Measurements from ENCODE around the gene SETD4.

SETD4 gene

DNA sequence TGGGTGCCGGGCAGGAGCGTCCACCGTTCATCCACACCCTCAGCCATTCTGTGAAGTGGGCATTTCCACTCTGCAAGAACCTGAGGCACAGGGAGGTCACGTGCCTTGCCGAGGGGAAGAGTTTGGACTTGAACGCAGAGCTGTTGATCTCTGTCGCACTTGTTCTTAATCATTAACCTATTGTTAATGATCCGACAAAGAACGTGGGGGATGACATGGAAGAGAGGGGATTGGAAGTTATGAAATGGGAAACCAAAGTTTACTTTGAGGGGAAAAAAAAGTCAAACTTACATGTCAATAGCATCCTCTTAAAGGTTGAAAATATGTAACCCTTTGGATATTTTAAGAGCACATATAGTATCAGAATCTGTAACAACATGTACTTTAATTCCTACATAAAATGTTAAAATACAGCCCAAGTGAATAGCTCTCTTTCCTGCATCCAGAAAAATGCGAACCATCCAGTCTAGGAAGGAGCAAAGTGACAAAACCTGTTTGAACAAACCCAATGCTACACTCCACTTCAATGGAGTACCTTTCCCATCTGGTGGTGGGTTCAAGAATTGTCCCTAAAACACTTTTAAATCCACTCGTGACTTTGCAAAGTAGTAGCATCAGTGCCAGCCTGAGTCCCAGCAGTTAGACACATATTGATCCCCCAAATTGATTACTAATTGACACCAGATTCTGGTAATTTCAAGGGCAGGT lies 75.5 kb downstream of the SETD4 start:
- Histone ChIP-seq H3F3A (ENCODE audit: low read depth) (no peaks in the 10 kb centered on the region), H2AFZ (ENCODE audit: low read length) (no peak overlapping the region), H3K27me3 (ENCODE audit: insufficient read depth, low read length, poor library complexity, severe bottlenecking) (no peaks in the 10 kb centered on the region), H3K4me3 (ENCODE audit: low read length, poor library complexity, severe bottlenecking) (no peak overlapping the region), H3K9ac (ENCODE audit: low read depth, low read length, poor library complexity, severe bottlenecking) (no peak overlapping the region), H3K9me3 (ENCODE audit: insufficient read depth, low read depth, low read length) (no peaks in the 10 kb centered on the region), H3K4me1 (ENCODE audit: insufficient read depth, low read length, poor library complexity, severe bottlenecking) (no peaks in the 10 kb centered on the region), H3K4me2 (ENCODE audit: low read depth, low read length, poor library complexity, severe bottlenecking) (no peak overlapping the region), H3K9me2 (replicated peaks; ENCODE audit: low read depth, low read length) (no peaks in the 10 kb centered on the region), H4K20me1 (ENCODE audit: insufficient read depth, low read length, poor library complexity, severe bottlenecking) (no peaks in the 10 kb centered on the region), H3K36me3 (ENCODE audit: insufficient read depth, low read length) (no peaks in the 10 kb centered on the region), H3K79me2 (ENCODE audit: insufficient read depth, low read length) (no peaks in the 10 kb centered on the region)
- TF ChIP-seq, protein P1, sequence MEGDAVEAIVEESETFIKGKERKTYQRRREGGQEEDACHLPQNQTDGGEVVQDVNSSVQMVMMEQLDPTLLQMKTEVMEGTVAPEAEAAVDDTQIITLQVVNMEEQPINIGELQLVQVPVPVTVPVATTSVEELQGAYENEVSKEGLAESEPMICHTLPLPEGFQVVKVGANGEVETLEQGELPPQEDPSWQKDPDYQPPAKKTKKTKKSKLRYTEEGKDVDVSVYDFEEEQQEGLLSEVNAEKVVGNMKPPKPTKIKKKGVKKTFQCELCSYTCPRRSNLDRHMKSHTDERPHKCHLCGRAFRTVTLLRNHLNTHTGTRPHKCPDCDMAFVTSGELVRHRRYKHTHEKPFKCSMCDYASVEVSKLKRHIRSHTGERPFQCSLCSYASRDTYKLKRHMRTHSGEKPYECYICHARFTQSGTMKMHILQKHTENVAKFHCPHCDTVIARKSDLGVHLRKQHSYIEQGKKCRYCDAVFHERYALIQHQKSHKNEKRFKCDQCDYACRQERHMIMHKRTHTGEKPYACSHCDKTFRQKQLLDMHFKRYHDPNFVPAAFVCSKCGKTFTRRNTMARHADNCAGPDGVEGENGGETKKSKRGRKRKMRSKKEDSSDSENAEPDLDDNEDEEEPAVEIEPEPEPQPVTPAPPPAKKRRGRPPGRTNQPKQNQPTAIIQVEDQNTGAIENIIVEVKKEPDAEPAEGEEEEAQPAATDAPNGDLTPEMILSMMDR (conservative IDR thresholded peaks at IDR 0.05; ENCODE audit: low read length): no peak
- TF ChIP-seq EZH2phosphoT487 (IDR thresholded peaks at IDR 0.05; ENCODE audit: borderline replicate concordance): no peak
